ENCODE measurements around the gene PIK3CG.
"Not testable (repeated sequence)": the region's sequence is repeated elsewhere in the genome, so short reads cannot be mapped to it uniquely, and the experiment has no call there.

PIK3CG gene

DNA sequence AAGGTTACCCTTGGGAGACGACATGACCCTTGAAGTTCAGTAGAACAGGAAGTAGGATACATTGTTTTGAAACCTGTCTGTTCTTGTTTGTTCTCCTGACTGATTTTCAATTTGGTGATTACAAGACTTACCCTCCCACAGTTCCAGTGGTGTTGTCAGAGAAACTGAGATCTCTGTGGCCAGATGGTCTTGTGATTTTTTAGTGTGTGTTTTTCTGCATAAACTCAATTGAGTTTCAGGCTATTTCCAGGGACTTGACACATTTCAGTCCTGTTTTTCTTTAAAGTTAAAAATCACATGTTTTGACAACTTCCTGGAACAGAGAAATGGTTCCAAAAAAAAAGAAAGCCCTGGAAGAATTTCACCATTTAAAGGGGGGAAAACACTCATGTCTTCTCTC lies 22.3 kb downstream of the PIK3CG start:
- no peak for DNase-seq (ENCODE audit: low spot score)

DNA sequence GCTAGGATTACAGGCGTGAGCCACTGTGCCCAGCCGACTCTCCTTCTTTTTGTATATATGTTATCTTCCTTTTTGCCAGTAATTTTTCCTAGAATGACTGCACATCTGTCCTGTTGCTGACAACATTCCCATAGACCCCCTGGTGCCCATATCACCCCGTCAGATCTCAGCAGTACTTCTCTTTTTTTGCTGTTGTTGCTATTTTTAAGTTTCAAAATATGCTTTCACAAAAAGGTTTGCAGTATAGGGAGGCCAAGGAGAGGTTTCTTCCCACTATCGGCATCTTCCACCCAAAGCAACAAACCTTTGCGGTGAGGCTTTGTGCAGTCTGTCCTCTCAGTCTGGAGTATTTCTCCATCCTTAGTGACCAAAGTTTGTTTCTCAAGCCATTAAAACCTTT lies 23.1 kb downstream of the PIK3CG start:
- DNase-seq (ENCODE audit: low spot score), result no peak

- DNase-seq (ENCODE audit: low spot score), result no peak
Measured at GRCh38 chr7:106890952-106891351, 25.9 kb downstream of the PIK3CG start.

DNA sequence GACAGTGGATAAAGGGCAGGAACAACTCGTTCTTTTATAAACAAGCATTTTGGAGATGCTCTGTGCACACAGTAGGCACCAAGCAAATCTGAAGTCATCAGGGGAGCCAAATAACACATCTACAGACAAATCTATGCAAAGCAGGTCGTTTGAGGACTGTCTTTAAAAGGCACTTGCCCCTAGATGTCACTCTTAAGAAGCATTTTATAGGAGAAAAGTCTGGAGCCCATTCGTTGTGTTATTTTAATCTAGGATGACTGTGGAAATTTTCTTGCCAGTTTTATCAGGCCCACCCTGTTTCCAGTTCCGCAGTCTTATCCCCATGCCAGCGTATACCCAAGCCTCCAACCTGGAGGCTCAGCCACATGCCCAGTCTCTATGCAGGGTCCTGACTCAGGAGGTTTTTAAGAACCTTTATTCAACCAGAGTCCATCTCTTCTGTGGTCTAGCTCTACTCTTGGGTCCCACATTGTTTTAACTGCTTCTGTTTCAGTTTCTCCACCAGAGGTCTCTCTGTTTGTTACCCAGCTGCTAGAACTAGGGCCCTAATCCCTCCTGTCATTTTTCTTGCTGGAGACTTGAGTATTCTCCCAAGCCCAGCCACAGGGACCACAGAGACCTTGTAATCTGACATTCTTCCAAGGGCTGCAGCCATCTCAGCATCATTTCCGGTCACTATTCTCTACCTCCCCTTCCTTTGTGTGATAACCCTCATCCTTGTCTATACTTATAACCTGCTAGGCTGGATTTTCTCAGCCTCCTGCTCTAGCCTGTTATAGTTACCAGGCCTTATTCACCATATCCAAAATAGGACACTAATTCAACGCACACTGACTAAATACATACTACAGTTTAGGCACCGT lies 26.7 kb downstream of the PIK3CG start:
- no peak for DNase-seq (ENCODE audit: low spot score)

GRCh38 chr7:106893591-106893990 lies 28.5 kb downstream of the PIK3CG start:
- DNase-seq (ENCODE audit: low spot score), result no peak

DNA sequence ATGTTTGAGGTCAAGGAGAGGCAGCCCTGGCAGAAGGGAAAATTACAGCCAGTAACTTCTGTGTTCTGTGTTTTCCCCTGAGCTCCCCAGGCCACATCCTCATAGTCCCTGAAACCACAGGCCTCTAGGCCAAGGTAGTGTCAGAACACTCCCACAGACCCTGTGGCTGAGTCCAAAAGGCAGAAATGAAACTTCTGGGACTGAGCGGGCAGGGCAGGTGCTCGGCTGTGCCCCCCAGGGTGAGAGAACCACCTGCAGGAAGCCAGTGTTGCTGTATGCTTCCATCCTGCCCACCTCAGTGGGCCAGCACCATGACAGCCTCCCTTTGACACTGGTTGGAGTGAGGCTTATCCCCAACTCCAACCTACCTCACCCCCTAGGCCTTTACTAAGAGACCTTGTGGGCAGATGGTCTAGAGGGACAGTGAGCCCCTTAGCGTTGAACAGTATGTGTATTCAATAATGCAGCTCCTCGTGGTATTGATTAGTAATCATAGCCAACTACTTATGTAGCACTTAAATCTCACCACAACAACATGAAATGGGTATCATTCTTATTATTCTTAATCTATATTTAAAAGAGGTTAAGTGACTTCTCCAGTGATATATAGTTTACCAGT lies 30.3 kb downstream of the PIK3CG start:
- no peak for DNase-seq (ENCODE audit: low spot score)

GRCh38 chr7:106896231-106896630 lies 31.1 kb downstream of the PIK3CG start:
- DNase-seq (ENCODE audit: low spot score), result no peak

- not testable (repeated sequence) for DNase-seq (ENCODE audit: low spot score)
Measured at GRCh38 chr7:106897553-106897952, 32.5 kb downstream of the PIK3CG start.

DNA sequence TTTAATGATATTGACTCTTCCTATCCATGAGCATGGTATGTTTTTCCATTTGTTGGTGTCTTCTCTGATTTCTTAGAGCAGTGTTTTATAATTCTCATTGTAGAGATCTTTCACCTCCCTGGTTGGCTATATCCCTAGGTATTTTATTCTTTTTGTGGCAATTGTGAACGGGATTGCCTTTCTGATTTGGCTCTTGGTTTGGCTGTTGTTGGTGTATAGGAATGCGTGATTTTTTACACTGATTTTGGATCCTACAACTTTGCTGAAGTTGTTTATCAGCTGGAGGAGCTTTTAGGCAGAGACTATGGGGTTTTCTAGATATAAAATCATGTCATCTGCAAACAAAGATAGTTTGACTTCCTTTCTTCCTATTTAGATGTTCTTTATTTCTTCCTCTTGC lies 33.9 kb downstream of the PIK3CG start:
- DNase-seq (ENCODE audit: low spot score), result not testable (repeated sequence)

DNA sequence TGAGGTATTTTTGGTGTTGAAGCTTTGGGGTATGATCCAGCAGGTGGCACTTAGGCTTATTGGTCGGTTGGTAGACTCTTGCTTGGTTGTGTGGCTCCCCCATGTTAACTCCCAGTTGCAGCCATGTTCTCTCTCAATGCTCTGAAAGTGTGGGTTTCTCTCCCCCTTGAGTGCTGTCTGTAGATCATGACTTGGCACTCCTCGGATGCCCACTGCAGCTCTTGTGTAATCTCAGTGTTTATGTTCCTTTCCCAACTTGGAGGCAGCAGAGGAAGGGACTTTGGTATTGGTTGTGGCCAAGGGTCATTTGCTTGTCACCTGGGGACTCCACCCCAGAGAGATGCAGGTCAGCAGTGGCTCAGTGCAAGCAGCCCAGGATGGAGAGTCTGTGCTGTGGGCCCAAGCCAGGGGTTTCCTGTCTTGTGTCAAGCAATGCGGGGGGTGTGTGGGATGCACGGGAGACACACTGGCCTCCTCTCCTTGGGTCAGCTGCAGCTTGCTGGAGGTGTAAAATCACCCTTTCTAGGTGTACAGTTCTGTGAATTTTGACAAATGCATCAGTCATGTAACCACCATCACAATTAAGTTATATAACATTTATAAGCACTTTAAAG lies 36.9 kb downstream of the PIK3CG start:
- no peak for DNase-seq (ENCODE audit: low spot score)

DNA sequence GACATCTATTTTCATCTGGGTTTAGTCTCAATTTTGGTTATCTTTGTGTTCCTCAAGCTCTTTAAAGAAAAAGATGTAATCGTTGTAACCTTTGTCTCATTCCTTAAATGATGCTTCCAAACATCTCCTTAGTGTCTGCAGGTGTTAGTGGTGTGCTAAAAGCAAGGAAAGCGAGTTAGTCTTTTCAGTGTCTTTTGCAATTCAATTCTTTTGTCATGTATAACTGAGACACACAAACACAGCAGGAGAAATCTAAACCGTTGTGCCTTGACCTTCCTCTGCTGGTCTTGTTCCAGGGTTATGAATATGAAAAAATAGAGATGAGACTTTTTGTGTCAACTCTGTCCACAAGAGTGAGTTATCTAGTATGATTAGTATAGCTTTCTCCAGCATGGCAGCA lies 40.7 kb downstream of the PIK3CG start:
- DNase-seq (ENCODE audit: low spot score), result no peak

GRCh38 chr7:106911959-106912358 lies 46.9 kb downstream of the PIK3CG start:
- no peak for DNase-seq (ENCODE audit: low spot score)

DNA sequence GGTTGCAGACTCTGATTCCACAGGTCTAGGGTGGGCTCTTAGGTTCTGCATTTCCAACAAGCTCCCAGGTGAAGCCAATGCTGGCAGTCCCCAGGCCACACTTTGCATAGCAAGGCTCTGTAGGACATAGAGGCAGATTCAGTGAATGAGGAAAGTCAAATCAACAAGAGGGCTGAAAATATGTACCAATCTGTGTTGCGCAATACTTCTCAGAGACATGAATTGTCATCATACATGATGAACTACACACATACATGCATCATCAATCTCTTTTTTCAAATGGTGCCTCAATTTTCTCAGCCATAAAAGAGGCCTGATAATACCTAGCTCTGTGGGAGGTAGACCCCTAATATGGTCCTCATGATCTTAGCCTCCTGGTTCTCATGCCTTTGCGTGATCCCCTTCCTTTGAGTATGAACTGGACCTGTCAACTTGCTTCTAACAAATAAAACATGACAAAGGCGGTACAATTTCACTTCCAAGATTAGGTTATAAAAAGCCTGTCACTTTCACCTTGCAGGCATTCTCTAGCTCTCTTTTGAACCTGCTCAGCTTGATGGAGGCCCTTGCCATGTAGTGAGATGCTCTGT lies 49.0 kb downstream of the PIK3CG start:
- no peak for DNase-seq (ENCODE audit: low spot score)

- no peak for DNase-seq (ENCODE audit: low spot score)
Measured at GRCh38 chr7:106915407-106915806, 50.3 kb downstream of the PIK3CG start.

GRCh38 chr7:106915873-106916272 lies 50.8 kb downstream of the PIK3CG start:
- DNase-seq (ENCODE audit: low spot score), result no peak

GRCh38 chr7:106916679-106917078 lies 51.6 kb downstream of the PIK3CG start:
- no peak for DNase-seq (ENCODE audit: low spot score)

- no peak for DNase-seq (ENCODE audit: low spot score)
Measured at GRCh38 chr7:106918991-106919390, 53.9 kb downstream of the PIK3CG start.

DNA sequence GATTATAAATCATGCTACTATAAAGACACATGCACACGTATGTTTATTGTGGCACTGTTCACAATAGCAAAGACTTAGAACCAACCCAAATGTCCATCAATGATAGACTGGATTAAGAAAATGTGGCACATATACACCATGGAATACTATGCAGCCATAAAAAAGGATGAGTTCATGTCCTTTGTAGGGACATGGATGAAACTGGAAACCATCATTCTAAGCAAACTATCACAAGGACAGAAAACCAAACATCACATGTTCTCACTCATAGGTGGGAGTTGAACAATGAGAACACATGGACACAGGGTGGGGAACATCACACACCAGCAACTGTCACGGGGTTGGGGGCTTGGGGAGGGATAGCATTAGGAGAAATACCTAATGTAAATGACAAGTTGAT lies 59.4 kb downstream of the PIK3CG start:
- not testable (repeated sequence) for DNase-seq (ENCODE audit: low spot score)

- no peak for DNase-seq (ENCODE audit: low spot score)
Measured at GRCh38 chr7:106926892-106927291, 61.8 kb downstream of the PIK3CG start.

DNA sequence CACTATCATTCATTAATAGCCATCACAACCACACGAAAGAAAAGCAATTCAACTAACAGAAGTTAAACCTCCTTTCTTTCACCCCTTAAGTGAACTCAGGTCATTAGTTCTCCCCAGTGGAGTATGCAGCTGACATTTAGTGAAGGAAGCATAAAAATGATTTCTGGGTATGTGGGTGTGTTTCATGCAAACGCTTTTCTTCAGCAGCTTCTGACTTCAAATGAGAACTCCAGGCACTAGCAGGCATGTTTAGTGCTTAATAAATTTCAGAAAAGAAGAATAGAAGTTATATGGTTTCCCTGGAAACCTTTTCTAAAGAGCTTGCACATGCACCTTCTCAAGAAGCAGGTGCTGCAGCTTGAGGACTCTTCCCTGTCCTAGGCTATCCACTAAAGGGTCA lies 62.5 kb downstream of the PIK3CG start:
- no peak for DNase-seq (ENCODE audit: low spot score)

- not testable (repeated sequence) for DNase-seq (ENCODE audit: low spot score)
Measured at GRCh38 chr7:106929616-106930015, 64.5 kb downstream of the PIK3CG start.

- no peak for DNase-seq (ENCODE audit: low spot score)
Measured at GRCh38 chr7:106936236-106936635, 71.2 kb downstream of the PIK3CG start.

DNA sequence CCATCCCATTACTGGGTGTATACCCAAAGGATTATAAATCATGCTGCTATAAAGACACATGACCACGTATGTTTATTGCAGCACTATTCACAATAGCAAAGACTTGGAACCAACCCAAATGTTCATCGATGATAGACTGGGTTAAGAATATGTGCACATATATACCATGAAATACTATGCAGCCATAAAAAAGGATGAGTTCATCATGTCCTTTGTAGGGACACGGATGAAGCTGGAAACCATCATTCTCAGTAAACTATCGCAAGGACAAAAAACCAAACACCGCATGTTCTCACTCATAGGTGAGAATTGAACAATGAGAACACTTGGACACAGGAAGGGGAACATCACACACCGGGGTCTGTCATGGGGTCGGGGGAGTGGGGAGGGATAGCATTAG lies 73.0 kb downstream of the PIK3CG start:
- DNase-seq (ENCODE audit: low spot score), result not testable (repeated sequence)
